GM12873 (cell line): ENCODE data around the gene AGAP5.

ENCODE experiments used
- CTCF ChIP-seq: IDR thresholded peaks from 2 replicates; pipeline ENCODE4 v1.5.1; 2012; ENCODE audit warnings: low read depth, mild to moderate bottlenecking, moderate library complexity, low read length, control low read depth; ENCODE audit not compliant: insufficient read depth; ENCODE audit errors: missing control alignments

Gene AGAP5

GRCh38 chr10:73649876-73650536 lies 47.9 kb downstream of the AGAP5 start:
- no peak for TF ChIP-seq CTCF

- no peak for TF ChIP-seq CTCF
These were observed 48.7 kb downstream of the AGAP5 start for GRCh38 chr10:73648975-73649829.

- no peak for TF ChIP-seq CTCF
These were observed 49.8 kb downstream of the AGAP5 start for GRCh38 chr10:73647875-73648651.

GRCh38 chr10:73647211-73647874 lies 50.6 kb downstream of the AGAP5 start:
- no peak for TF ChIP-seq CTCF

GRCh38 chr10:73646598-73647041 lies 51.3 kb downstream of the AGAP5 start:
- TF ChIP-seq CTCF: no peak

GRCh38 chr10:73645251-73645650 lies 52.7 kb downstream of the AGAP5 start:
- TF ChIP-seq CTCF: no peak
